ENCODE results near the gene DAB1. TPM values are rescaled to one million over a fixed set of nuclear protein-coding genes. Genes with fewer than 3 reads are reported as not detected.

Gene DAB1
- polyA plus RNA-seq, 3 donors, result not detected

- H3K4me1 ChIP-seq (ENCODE audit: control insufficient read depth in 1 of 2, insufficient read depth in 2 of 2, low read length in 2 of 2), result no peaks in the 10 kb centered on the region
- Mint-ChIP-seq H3K27ac (no peak overlapping the region), H3K4me1 (no peaks in the 10 kb centered on the region), H3K36me3 (no peaks in the 10 kb centered on the region), H3K27me3 (ENCODE audit: low read depth in 3 of 3) (no peaks in the 10 kb centered on the region), H3K9me3 (peaks cover 0 to 8% (median 3%) of the 10 kb centered on the region in 7 donors), H3K4me3 (no peak overlapping the region)
- H2AFZ ChIP-seq (ENCODE audit: insufficient read depth, low read depth, low read length, poor library complexity, severe bottlenecking), result no peak overlapping the region
- H4K20me1 ChIP-seq (ENCODE audit: insufficient read depth, low read length), result no peaks in the 10 kb centered on the region
- TF ChIP-seq CTCF (IDR thresholded peaks at IDR 0.05), result no peak
- no peaks in the 10 kb centered on the region for H3K79me2 ChIP-seq (ENCODE audit: insufficient read depth, low read length)
- no peaks in the 10 kb centered on the region for H3K36me3 ChIP-seq (replicated peaks in 1 of 2; ENCODE audit: control insufficient read depth in 1 of 2, insufficient read depth in 2 of 2, low read length in 2 of 2)
- no peak for DNase-seq
- no peaks in the 10 kb centered on the region for H3K27me3 ChIP-seq (ENCODE audit: control insufficient read depth in 2 of 2, insufficient read depth in 2 of 2, low read length in 2 of 2)
- WGBS (ENCODE audit: insufficient coverage), result 96% methylated on average over 2 of the region's 2 CpGs
- intact Hi-C loops (cut with micrococcal nuclease), result no loop called here
- no peak overlapping the region for H3K27ac ChIP-seq (ENCODE audit: low read depth in 1 of 2, low read length in 2 of 2)
- no peaks in the 10 kb centered on the region for H3K9me3 ChIP-seq (replicated peaks in 1 of 2; ENCODE audit: control insufficient read depth in 1 of 2, insufficient read depth in 1 of 2, low read length in 2 of 2)
- no peak overlapping the region for H3K9ac ChIP-seq (ENCODE audit: insufficient read depth, low read length, poor library complexity, severe bottlenecking)
- H3K4me3 ChIP-seq (replicated peaks in 1 of 3; ENCODE audit: low read depth in 2 of 3, low read length in 3 of 3), result no peak overlapping the region
- H3K4me2 ChIP-seq (replicated peaks; ENCODE audit: extremely low read depth, low read length, poor library complexity, severe bottlenecking), result no peak overlapping the region
These were observed 123.7 kb downstream of the DAB1 start for GRCh38 chr1:57300186-57300585.

GRCh38 chr1:57296726-57297250 is 127.1 kb downstream of the DAB1 start:
- Histone ChIP-seq H3K4me3 (replicated peaks in 1 of 3; ENCODE audit: low read depth in 2 of 3, low read length in 3 of 3) (no peak overlapping the region), H3K27ac (ENCODE audit: low read depth in 1 of 2, low read length in 2 of 2) (no peak overlapping the region), H4K20me1 (ENCODE audit: insufficient read depth, low read length) (no peaks in the 10 kb centered on the region), H3K4me2 (replicated peaks; ENCODE audit: extremely low read depth, low read length, poor library complexity, severe bottlenecking) (no peak overlapping the region), H3K9ac (ENCODE audit: insufficient read depth, low read length, poor library complexity, severe bottlenecking) (no peak overlapping the region), H2AFZ (ENCODE audit: insufficient read depth, low read depth, low read length, poor library complexity, severe bottlenecking) (no peak overlapping the region), H3K79me2 (ENCODE audit: insufficient read depth, low read length) (no peaks in the 10 kb centered on the region), H3K9me3 (replicated peaks in 1 of 2; ENCODE audit: control insufficient read depth in 1 of 2, insufficient read depth in 1 of 2, low read length in 2 of 2) (no peaks in the 10 kb centered on the region), H3K4me1 (ENCODE audit: control insufficient read depth in 1 of 2, insufficient read depth in 2 of 2, low read length in 2 of 2) (no peaks in the 10 kb centered on the region), H3K36me3 (replicated peaks in 1 of 2; ENCODE audit: control insufficient read depth in 1 of 2, insufficient read depth in 2 of 2, low read length in 2 of 2) (no peaks in the 10 kb centered on the region), H3K27me3 (ENCODE audit: control insufficient read depth in 2 of 2, insufficient read depth in 2 of 2, low read length in 2 of 2) (no peaks in the 10 kb centered on the region)
- TF ChIP-seq CTCF (IDR thresholded peaks at IDR 0.05), result no peak
- Mint-ChIP-seq H3K9me3 (peaks cover 0 to 3% (median 0%) of the 10 kb centered on the region in 7 donors), H3K4me1 (no peaks in the 10 kb centered on the region), H3K27ac (no peak overlapping the region), H3K27me3 (ENCODE audit: low read depth in 3 of 3) (no peaks in the 10 kb centered on the region), H3K4me3 (no peak overlapping the region), H3K36me3 (no peaks in the 10 kb centered on the region)
- intact Hi-C loops (cut with micrococcal nuclease), result no loop called here
- 100% methylated on average over 2 of the region's 4 CpGs for WGBS (ENCODE audit: insufficient coverage)
- no peak for DNase-seq

Data from CD14-positive monocyte (primary cell).